ENCODE results near the gene DCAF11.

DCAF11 gene

DNA sequence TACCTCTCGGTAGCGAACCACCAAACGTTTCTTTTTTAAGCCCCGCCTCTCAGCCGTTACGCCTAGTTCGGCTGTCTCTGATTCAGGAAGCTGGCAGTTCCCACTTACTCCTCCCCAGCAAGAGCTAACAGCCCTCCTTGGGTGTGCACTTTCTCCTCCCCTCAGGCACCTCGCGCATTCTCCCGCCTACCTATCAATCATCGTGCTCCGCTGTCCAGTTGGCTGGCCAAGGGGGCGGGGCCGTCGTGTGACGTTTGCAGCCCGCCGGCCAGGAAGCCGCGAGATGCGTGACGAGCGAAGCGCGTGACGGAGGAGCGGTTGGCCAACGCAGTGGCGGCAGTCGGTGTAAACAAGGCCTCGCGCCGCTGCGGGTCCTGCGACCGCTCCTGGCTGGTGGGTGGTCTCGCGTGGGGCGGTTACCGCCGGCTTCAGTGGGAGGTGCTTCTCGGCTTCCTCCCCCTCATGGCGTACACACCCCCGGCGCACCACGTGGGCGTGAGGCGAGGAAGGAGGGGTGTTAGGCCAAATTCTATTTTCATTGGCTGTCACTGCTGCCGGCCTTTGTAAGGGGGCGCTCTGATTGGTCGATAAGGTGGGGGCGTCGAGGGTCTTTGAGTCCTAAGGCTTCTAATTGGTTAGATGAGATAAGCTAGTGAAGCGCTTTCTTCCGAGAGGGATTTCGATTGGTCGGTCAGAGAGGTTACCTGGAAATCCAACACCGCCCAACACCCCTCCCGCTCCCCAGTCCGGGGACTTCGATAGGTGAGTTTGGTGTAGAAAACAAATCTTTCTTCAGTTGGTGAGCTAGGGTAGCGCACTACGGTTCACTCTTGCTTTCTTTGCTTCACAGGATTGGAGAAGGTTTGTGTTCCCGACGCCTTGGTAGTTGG, at the start of gene DCAF11, which contains the start of gene NRL:
Gene DCAF11 (plus strand): TSS at position 246 of the 890 bp plus-strand sequence. CDS start 818 bp downstream, outside the sequence.
Gene NRL (minus strand): TSS at position 418 of the 890 bp plus-strand sequence. CDS start 32,101 bp downstream, outside the sequence.
- peak; percentile 100 for DNase-seq (ENCODE audit: low read depth, low spot score)

DNA sequence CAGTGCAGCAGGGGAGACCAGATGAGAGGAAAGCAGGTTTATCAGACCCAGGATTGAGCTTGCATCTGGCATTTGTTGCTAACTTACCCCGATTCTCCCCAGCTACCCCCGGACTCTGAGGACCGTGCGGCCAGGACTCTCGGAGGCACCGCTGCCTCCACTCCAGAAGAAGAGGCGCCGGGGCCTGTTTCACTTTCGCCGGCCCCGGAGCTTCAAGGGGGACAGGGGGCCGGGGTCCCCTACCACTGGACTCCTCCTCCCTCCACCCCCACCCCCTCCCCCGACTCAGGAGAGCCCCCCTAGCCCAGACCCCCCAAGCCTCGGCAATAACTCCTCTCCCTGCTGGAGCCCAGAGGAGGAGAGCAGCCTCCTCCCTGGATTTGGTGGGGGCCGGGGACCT, 49.7 kb upstream of the DCAF11 start:
- no peak for DNase-seq (ENCODE audit: low read depth, low spot score)

DNA sequence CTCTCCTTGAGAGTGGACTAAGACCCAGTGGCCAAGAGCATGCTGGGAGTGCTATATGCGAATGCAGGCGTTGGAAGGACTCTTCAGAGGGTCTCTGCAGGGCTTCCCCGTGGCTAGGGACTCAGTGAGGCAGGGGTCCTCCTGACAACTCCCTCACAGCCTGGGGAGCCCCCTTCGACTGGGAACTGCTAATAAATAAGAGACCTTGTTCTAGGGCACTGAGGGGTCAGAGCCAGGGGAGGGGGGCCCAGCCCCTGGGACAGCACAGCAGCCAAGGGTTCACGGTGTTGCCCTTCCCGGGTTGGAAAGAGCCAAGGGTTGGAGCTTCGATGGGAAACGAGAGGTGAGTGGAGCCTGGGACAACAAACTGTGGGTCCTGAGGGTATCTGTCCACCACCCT, 49.2 kb upstream of the DCAF11 start:
- DNase-seq (ENCODE audit: low read depth, low spot score) = no peak

DNA sequence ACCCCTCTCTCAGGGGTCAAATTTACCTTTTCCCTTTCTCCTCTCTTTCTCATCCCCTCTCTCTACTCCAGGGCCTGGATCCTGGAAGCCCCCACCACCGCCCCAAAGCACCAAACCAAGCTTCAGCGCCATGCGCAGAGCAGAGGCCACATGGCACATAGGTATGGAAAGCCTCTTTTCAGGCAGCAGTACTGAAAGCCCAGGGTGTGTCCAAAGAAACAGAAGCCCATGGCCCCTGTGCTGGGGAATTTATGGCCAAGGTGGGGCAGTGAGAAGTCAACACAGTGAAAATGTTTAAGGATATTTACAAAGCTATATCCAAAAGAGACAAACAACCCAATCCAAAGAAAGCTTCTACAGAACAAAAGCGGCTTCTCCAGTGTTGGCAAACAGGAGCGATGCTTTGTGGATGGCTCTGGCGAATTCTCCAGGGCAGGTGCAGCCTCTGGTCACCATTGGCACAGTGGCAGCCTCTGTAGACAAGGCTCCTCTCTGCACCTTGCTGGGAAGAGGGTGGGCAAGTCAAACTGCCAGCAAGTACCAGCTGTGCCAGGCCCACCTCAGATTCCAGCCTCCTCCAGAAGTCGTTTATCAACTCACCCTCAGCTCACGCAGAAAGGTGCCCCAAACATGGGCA, 48.0 kb upstream of the DCAF11 start:
- DNase-seq (ENCODE audit: low read depth, low spot score) = no peak

DNA sequence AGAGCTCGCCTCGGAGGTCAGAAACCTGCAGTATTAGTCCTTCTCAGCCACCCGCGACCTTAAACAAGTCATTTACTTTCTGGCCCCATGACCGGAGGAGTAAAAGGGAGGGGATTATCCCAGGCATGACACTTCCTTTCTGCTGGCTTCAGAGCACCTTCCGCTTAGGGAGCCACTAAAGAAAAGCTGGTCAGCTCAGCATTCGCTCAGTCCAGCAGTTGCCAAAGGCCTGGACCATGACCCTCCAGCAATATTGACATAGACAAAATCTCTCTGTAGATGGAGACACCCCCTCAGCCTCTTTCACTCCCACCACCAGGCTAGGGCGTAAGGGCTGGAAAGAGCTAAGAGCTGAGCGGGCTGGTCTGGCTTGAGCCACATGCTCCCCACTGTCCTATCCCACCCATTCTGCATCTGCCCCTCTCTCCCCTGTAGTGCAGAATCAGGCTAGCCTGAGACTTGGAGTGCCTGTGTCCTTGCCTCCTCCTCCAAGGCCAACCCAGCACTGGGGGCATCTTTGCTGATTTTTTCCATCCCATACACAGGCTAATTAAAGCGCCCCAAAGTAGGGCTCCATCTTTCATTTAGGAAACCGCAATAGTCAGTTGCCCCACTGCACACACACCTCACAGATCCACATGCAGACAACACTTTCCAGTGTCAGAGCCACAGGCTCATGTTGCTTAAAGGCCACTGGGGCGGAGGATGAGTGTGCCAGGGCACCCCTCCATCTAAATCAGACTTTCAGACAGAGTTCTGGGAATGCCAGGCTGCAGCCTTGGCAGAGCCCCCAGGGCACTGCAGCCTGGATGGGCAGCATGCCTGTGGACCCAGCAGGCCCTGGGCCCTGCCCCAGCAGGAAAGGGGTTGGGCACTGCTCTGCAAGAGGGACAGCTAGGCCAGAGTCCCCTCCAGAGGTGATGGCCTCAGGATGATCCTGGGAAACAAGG, 47.2 kb upstream of the DCAF11 start:
- no peak for DNase-seq (ENCODE audit: low read depth, low spot score)

DNA sequence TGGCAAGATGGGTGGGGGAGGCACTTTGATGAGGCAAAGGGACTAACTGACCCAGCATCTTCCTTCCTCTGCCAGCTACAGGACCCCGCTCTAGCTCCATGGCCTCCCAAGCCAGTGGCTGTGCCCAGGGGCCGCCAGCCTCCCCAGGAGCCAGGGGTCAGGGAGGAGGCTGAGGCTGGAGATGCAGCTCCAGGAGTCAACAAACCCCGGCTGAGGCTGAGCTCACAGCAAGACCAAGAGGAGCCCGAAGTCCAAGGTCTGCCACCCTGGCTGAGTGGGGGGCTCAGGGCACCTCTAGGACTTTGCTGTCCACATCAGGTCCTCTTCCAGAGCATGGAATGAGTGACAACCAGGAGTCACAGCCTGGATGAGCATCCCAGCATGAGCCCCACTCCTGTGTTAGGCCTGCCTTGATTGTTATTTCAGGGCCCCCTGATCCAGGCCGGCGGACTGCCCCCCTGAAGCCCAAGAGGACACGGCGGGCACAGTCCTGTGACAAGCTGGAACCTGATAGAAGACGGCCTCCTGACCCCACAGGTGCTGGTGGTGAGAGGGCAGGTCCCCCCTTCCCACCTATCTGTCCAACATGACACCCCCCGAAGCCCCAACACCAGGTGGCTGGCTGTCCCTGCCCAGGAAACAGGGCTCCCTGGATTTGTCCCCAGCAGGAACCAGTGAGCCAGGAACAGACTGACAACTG, 45.7 kb upstream of the DCAF11 start:
- DNase-seq (ENCODE audit: low read depth, low spot score) = no peak

DNA sequence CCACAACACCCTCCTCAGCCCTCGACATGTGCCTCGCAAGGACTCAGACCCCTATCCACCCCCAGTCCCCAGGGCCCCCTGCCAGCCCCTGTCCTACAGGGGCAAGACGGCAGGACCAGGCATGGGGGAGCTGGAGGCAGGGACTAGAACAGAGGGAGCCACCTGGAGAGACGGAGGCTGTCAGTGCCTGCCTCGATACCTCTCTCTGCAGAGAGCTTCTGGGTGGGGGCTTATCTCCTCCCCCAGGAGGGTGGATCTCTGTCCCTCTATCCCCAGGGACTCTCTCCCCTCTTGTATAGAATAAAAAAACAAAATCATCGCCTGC, 45.2 kb upstream of the DCAF11 start:
- DNase-seq (ENCODE audit: low read depth, low spot score) = no peak

DNA sequence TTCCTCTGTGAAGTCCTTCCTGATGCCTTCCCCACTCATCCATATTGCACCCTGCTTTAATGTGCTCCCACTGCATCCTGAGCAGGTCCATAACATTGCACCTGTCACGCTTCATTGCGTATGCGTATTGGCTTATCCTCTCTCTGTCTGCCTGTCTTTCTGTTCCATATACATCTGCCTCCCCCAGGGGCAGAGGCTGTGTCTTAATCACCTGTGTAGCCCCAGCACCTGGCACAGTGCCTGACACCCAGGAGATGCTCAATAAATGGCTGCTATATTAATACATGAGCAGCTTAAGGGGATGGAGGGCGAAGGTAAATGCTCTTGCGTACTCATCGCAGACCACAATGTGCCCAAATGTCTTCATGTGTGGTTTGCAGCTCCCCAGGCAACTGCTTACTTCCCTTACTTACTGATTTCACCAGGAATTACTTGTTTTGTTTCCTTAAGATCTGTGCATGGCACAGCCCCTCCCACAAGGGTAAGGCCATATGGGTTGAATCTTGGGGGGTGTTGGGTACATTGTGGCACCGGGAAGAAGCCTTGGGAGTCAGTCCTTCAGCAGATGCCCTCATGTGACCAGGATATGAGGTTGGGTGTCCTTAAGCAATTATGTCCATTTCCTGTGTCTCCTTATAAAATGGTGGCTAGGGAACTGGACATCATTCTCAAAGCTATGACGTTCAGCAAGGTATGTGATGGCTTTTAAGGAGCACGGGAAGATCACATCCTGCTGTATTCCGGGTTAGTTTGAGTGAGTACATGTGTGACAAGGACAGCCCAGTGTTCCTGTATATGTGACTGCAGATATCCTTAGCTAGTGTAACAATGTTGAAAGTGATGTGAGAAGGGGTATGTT, 44.1 kb upstream of the DCAF11 start:
- no peak for DNase-seq (ENCODE audit: low read depth, low spot score)

DNA sequence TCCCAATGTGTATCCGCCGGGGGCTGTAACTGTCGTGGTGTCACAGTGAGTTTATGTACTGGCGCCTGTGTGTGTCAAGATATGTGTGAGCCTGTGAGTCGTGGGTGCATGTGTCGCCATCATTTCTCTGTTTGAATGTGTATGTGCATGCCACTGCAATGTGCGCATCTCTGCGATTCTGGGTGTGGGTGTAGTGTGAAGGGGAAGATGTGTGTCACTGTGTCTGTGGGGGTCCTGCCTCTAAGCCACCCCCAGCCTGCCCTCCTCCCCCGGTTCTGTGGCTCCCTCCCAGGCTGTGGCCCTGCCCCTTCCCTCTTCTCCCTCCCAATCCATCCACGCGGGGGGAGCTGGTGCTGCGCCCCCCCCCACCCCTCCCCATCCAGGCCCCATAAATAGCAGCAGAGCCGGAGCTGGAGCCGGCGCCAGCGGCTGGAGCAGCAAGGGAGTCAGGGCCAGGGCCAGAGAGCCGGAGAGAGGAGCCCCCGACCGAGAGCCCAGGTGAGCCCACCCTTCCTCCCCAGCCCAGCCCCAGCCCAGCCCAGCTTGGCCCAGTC, 43.4 kb upstream of the DCAF11 start, which contains the start of gene CPNE6:
Gene CPNE6 (plus strand): TSS at position 419 of the 554 bp plus-strand sequence. CDS start 1,375 bp downstream, outside the sequence.
- no peak for DNase-seq (ENCODE audit: low read depth, low spot score)

DNA sequence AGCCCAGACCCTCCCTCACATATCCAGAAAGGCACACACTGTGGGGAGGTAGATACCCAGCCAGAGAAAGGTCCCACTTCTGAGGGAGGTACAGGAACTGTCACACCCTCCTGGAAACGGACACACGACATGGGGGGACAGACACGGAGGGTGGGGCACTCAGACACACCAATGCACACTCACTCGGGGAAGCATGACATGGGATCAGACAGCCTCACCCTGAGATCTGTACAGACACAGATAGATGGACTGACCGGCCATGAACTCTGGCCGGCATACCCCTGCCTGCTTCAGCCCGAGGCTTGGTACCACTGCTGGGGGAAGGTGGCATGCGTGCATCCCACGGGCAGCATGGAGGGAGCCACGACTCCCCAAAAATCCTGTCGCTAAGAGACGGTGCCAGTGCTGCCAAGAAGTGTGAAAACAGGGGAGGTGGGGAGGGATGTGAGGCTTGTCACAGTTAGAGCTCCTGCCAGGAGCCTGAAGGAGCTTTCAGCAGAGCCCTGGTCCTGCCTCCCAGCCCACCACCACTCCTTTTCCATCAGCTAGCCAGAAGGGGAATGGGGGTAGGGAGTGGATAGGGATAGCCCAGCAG, 42.6 kb upstream of the DCAF11 start:
- DNase-seq (ENCODE audit: low read depth, low spot score) = no peak

DNA sequence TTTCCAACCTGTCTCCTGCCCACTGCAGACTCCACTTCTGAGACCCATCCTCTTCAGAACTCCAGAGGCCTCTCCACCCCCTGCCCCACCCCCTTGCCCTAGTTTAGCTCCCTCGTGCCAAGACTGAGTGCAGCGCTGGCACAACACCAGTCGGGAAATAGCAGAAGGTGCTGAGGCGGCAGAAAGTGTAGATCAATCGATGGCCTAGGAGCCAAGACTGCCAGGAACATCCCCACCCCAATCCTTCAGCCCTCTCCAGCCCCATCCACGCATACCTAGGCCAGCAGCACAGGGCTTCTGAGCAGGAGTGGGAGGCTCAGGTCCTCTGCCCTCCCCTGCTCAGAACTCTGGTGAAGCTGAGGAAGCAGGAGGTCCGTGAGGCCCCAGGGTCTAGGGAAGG, 42.1 kb upstream of the DCAF11 start:
- no peak for DNase-seq (ENCODE audit: low read depth, low spot score)

DNA sequence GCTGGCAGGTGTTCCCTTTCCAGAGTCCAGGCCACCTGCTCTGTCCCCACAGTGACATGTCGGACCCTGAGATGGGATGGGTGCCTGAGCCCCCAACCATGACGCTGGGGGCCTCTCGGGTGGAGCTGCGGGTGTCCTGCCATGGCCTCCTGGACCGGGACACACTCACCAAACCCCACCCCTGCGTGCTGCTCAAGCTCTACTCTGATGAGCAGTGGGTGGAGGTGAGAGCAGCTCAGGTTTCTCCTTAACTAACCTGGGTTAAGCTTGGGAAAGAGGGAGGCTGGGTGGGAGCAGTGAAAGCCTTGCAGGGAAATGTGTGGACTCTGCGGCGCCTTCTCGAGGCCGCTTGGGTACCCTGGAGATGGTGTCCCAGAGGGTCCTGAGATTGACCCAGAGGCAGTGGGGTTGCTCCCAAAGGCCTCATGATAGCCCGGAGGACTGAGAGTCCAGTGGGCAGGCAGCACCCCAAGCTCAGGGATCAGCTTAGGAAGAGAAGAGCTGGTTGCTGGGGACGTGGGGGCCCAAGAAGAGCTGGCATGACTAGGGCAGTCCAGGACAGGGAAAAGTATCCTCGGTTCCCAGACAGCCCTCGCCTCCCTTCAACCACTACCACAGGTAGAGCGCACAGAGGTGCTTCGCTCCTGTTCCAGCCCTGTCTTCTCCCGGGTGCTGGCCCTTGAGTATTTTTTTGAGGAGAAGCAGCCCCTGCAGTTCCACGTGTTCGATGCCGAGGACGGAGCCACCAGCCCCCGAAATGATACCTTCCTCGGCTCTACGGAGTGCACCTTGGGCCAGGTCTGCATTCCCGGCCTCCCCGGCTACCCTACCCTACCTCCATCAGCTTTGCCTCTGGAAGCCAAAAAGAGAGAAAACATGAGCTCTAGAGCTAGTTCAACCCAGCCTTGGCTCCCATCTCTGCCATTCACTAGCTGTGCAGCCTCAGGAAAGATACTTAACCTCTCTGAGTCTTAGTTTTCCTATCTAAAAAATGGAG, 41.4 kb upstream of the DCAF11 start:
- no peak for DNase-seq (ENCODE audit: low read depth, low spot score)

DNA sequence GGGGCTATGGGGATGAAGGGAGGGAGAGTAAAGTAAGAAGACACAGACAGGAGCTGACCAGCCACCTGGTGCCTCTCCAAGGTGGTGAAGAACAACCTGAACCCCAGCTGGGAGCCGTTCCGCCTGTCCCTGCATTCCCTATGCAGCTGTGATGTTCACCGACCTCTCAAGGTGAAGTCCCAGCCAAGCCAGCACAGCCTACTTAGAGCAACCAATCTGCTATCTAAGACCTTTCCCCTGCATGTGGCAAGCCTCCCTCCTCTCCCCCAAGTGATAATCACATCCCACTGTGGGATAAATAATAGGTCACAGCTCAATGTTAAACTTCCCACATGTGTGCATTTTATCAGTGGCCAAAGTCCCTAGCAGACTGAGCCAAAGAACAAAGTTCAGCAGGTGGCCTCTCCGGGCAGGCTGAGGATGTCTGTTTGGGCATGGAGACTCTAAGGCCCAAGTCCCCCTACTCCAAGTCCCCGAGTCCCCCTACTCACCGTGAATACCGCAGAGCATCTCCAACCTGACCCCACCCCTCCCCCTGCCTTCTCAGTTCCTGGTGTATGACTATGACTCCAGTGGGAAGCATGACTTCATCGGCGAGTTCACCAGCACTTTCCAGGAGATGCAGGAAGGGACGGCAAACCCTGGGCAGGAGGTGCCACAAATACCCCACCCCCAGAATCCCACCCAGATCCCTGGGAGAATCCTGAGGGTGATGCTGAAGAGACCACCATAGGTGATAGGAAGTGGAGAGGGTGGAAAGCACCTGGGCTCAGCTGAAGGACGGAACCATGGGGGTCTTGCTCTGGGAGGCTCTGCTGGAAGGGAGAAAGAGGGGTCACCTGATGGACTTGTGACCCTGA, 39.7 kb upstream of the DCAF11 start:
- DNase-seq (ENCODE audit: low read depth, low spot score) = no peak

DNA sequence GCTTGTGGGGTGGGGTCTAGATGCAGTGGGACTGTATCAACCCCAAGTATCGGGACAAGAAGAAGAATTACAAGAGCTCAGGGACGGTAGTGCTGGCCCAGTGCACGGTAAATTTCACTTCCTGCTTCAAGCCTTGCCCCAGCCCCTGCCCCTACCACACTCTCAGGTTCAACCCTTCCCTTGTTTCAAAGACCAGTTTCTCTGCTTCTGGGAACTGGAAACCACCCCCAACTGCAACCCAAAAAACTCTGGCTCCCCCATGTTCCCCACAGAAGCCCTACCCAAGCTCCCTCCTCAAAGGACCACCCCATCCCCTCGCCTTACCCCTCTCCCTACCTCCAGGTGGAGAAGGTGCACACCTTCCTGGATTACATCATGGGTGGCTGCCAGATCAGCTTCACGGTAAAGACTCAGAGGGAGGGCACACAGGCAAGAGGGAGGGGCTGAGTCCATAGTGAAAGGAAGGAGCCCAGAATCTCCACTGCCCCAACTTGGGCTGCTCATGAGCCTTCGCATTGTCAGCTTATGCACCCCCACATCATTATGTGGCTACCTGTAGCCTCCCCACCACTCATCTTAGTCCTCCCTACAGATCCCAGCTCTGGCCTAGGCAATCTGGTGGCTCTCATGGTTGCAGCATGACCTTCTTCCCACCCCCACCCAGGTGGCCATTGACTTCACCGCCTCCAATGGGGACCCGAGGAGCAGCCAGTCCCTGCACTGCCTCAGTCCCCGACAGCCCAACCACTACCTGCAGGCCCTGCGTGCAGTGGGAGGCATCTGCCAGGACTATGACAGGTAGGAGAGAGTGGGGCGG, 38.9 kb upstream of the DCAF11 start:
- no peak for DNase-seq (ENCODE audit: low read depth, low spot score)

DNA sequence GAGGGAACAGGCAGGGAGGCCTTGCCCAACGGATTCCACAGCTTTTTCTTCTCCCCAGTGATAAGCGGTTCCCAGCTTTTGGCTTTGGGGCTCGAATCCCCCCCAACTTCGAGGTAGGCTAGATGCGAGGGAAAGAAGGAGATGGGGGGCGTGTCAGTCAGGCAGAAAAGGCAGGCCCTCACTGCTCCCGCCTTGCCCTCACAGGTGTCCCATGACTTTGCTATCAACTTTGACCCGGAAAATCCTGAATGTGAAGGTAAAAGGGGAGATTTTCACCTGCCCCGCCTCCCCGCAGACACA, 38.3 kb upstream of the DCAF11 start:
- DNase-seq (ENCODE audit: low read depth, low spot score) = no peak

DNA sequence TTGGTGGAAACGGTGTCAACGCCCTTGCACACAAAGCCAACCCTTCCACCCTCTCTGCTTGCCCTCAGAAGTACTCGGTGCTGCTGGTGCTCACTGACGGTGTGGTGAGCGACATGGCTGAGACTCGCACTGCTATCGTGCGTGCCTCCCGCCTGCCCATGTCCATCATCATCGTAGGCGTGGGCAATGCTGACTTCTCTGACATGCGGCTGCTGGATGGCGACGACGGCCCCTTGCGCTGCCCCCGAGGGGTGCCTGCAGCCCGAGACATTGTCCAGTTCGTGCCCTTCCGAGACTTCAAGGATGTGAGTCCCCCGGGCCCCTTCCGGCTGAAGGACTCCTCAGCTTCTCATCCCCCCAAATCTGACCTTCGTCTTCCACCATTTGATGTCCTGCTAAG, 37.5 kb upstream of the DCAF11 start:
- DNase-seq (ENCODE audit: low read depth, low spot score) = no peak

DNA sequence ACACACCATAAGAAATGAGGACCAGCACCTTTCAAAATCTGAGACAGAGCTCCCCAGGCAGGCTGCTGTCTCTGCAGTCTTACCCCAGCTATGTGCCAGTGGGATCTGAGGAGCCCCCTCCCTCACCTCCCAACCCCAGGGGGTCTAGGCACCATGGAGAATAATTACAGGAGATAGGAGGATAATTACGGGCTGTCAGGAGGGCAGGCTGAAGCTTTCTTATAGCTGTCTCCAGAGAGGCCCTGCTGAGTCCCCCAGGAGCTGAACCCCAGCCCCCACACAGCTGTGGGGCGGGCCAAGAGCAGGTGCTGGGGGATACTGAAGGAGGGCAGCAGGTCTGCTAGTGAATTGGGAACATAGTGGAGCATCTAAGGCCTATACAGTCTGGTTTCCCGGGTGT, 36.4 kb upstream of the DCAF11 start:
- no peak for DNase-seq (ENCODE audit: low read depth, low spot score)

All from astrocyte of the hippocampus (primary cell).